H1 (cell line): ENCODE data around the gene PAGE2B.

Experiments used
- CBX5 ChIP-seq: fragments of 300-800, 300-1000 bp; sonication (generic); IDR thresholded peaks from 2 replicates; pipeline ENCODE4 v1.7.1; 2016; ENCODE audit warnings: antibody characterized with exemption, low read length, low read depth
- CEBPB ChIP-seq: IDR thresholded peaks from 2 replicates; pipeline ENCODE4 v1.6.1; 2012; ENCODE audit warnings: low read depth, low read length
- CTCF ChIP-seq, 3 experiments: IDR thresholded peaks; 1 replicate in 2 of 3; 2 replicates in 1 of 3; pipeline versions ENCODE4 v1.5.1 to v1.6.1; 2011; ENCODE audit warnings: low read length in 3 of 3, mild to moderate bottlenecking in 3 of 3, inconsistent platforms in 2 of 3, low read depth in 1 of 3, moderate library complexity in 1 of 3; ENCODE audit not compliant: insufficient read depth in 1 of 3; ENCODE audit errors: control extremely low read depth in 1 of 3
- EP300 ChIP-seq, 2 experiments: IDR thresholded peaks; 1 replicate in 1 of 2; 2 replicates in 1 of 2; pipeline ENCODE4 v1.6.1; 2011 to 2012; ENCODE audit warnings: low read depth in 2 of 2, low read length in 2 of 2, mild to moderate bottlenecking in 2 of 2, borderline replicate concordance in 1 of 2, inconsistent platforms in 1 of 2, moderate library complexity in 1 of 2
- GABPA ChIP-seq: IDR thresholded peaks from 2 replicates; pipeline ENCODE4 v1.6.1; 2011; ENCODE audit warnings: mild to moderate bottlenecking, low read length, moderate library complexity, borderline replicate concordance; ENCODE audit not compliant: insufficient read depth
- HDAC2 ChIP-seq, 2 experiments: fragments of 300-600 bp in 1 of 2; sonication (generic) in 1 of 2; IDR thresholded peaks; 2 replicates each; pipeline ENCODE4 v1.6.1; 2011 to 2012; ENCODE audit warnings: low read depth in 2 of 2, low read length in 2 of 2, mild to moderate bottlenecking in 2 of 2, moderate library complexity in 2 of 2, borderline replicate concordance in 1 of 2, inconsistent platforms in 1 of 2
- KDM5A ChIP-seq: fragments of 200-600 bp; IDR thresholded peaks from 2 replicates; pipeline ENCODE4 v1.7.1; 2012; ENCODE audit warnings: mild to moderate bottlenecking, low read length, inconsistent platforms, mixed read lengths
- RAD21 ChIP-seq, 2 experiments: IDR thresholded peaks in 1 of 2; conservative IDR thresholded peaks in 1 of 2; 2 replicates each; pipeline ENCODE4 v1.6.1; 2011; ENCODE audit warnings: low read depth in 2 of 2, low read length in 2 of 2, improper control_type of control experiment in 1 of 2, inconsistent platforms in 1 of 2, mild to moderate bottlenecking in 1 of 2, moderate library complexity in 1 of 2
- TF ChIP-seq, protein P1 (sequence below): IDR thresholded peaks from 2 replicates; pipeline ENCODE4 v1.6.1; 2011; ENCODE audit warnings: low read length, improper control_type of control experiment

GRCh38 chrX:55030271-55031205, 44.3 kb upstream of the PAGE2B start, which contains the start of gene ALAS2:
- no peak for TF ChIP-seq CTCF (IDR thresholded peaks at IDR 0.05; ENCODE audit: control extremely low read depth in 1 of 3, insufficient read depth in 1 of 3, low read depth in 1 of 3, low read length in 3 of 3)
- TF ChIP-seq, protein P1, sequence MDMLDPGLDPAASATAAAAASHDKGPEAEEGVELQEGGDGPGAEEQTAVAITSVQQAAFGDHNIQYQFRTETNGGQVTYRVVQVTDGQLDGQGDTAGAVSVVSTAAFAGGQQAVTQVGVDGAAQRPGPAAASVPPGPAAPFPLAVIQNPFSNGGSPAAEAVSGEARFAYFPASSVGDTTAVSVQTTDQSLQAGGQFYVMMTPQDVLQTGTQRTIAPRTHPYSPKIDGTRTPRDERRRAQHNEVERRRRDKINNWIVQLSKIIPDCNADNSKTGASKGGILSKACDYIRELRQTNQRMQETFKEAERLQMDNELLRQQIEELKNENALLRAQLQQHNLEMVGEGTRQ = no peak
- TF ChIP-seq RAD21 (IDR thresholded peaks at IDR 0.05 in 1 of 2, conservative IDR thresholded peaks at IDR 0.05 in 1 of 2; ENCODE audit: low read depth in 2 of 2, low read length in 2 of 2) = no peak
- no peak for TF ChIP-seq HDAC2 (IDR thresholded peaks at IDR 0.05; ENCODE audit: borderline replicate concordance in 1 of 2, low read depth in 2 of 2, low read length in 2 of 2)
- TF ChIP-seq GABPA = no peak
- no peak for TF ChIP-seq EP300 (IDR thresholded peaks at IDR 0.05; ENCODE audit: borderline replicate concordance in 1 of 2, low read depth in 2 of 2, low read length in 2 of 2)
- no peak for TF ChIP-seq KDM5A
- TF ChIP-seq CEBPB = no peak
- TF ChIP-seq CBX5 = no peak
